Mucosa of rectum (tissue), 2 donors: Measurements from ENCODE around the gene TMPRSS3.

Experiments used
- H3K27ac ChIP-seq, 2 donors: one replicate each; pipeline ENCODE4 v1.7.0; 2013; ENCODE audit warnings: inconsistent platforms in 2 of 2, low read depth in 2 of 2, low read length in 2 of 2
- H3K27me3 ChIP-seq, 2 donors: one replicate each; pipeline ENCODE4 v1.7.0; 2013; ENCODE audit warnings: low read length in 2 of 2; ENCODE audit not compliant: control insufficient read depth in 2 of 2, insufficient read depth in 2 of 2
- H3K36me3 ChIP-seq, 2 donors: one replicate each; pipeline ENCODE4 v1.7.0; 2013; ENCODE audit warnings: low read length in 2 of 2; ENCODE audit not compliant: control insufficient read depth in 2 of 2, insufficient read depth in 2 of 2
- H3K4me1 ChIP-seq, 2 donors: one replicate each; pipeline ENCODE4 v1.7.0; 2013; ENCODE audit warnings: low read length in 2 of 2, mild to moderate bottlenecking in 1 of 2; ENCODE audit not compliant: control insufficient read depth in 2 of 2, insufficient read depth in 2 of 2
- H3K4me3 ChIP-seq, 2 donors: one replicate each; pipeline ENCODE4 v1.7.0; 2013; ENCODE audit warnings: low read length in 2 of 2
- H3K9ac ChIP-seq, 2 donors: one replicate each; pipeline ENCODE4 v1.7.0; 2013; ENCODE audit warnings: low read length in 2 of 2, low read depth in 1 of 2, mild to moderate bottlenecking in 1 of 2
- H3K9me3 ChIP-seq, 2 donors: one replicate each; pipeline ENCODE4 v1.7.0; 2013; ENCODE audit warnings: low read length in 2 of 2; ENCODE audit not compliant: control insufficient read depth in 2 of 2
- donor health status: healthy.
- donor health status: Normal muscosa, but diverticular disease.

Gene TMPRSS3

DNA sequence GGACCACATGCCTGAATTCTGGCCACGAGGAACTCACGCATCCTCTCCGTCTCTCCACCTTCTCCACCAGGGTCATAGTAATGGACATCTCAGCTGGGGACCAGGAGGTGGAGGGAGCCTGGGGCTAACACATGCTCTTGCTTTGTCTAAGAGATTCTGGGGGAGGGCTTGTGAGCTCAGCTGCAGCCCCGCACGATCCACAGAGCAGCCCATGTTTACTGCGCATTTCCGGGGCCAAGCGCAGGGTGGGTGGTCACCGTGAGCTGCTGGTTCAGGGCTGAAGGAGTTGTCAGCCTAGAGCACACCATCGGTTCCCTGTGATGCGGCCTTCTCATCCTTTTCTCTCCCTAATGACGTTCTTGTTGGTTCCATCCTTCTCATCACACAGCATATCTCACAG lies 37.6 kb downstream of the TMPRSS3 start:
- Histone ChIP-seq H3K4me1 (no peaks in the 10 kb centered on the region), H3K27ac (no peak overlapping the region), H3K9me3 (peaks cover 0 to 8% of the 10 kb centered on the region in 2 donors), H3K36me3 (no peaks in the 10 kb centered on the region), H3K27me3 (no peaks in the 10 kb centered on the region), H3K4me3 (no peak overlapping the region), H3K9ac (no peak overlapping the region)

DNA sequence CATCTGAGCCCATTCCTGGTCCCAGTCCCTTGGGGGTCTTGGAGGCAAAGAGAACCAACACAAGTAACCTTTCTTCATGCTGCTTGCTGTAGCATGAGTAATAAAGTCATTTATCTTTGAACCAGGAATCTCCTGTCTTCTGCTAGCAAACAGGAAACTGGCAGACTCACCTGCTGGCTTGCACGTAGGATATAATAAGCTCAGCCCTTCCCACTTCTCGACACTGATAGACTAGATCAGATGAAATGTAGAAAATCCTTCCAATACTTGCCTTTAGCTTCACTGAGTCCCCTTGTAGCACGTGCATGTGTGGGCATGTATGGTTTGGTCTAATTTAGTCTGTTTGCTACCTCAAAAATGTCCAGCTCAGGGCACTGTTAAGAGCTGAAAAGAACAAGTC lies 38.5 kb downstream of the TMPRSS3 start:
- no peaks in the 10 kb centered on the region for H3K36me3 ChIP-seq
- H3K4me1 ChIP-seq = no peaks in the 10 kb centered on the region
- no peaks in the 10 kb centered on the region for H3K27me3 ChIP-seq
- H3K9ac ChIP-seq = no peak overlapping the region
- H3K27ac ChIP-seq = peak overlapping the region; percentile 5 to 64
- H3K4me3 ChIP-seq = no peak overlapping the region
- H3K9me3 ChIP-seq = peaks cover 0 to 8% of the 10 kb centered on the region in 2 donors

DNA sequence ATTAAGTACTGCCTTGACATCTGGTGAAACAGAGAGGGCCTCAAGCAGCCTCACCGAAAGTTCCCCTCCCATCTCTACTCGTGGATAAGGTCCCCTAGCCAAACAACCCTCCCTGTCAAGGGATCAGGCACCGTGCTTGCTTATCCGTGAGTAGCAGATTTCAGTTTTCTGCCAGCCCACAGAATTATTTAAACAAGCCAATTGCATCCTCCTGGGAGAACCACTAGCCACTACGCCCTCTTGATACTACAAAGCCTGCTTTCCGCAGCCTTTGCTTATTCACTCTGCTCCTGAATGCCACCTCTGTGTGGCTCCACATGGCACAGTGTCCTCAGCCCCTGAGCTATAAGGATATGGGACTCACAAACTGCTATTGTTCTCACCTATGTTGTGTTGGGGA lies 39.2 kb downstream of the TMPRSS3 start:
- Histone ChIP-seq H3K27ac (peak overlapping the region in 1 of 2 donors; percentile 5), H3K27me3 (no peaks in the 10 kb centered on the region), H3K9me3 (peaks cover 0 to 8% of the 10 kb centered on the region in 2 donors)

DNA sequence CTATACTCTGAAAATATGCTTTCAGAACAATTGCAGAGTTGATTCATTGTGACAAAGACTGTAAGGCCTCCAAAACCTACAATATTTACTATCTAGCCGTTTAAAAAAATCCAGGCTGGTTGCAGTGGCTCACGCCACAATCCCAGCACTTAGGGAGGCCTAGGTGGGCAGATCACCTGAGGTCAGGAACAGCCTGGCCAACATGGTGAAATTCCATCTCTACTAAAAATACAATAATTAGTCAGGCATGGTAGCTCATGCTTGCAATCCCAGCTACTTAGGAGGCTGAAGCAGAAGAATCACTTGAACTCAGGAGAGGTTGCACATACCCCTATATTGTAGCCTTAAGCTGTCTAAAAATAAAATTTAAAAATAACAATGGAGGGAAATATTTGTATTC lies 39.8 kb downstream of the TMPRSS3 start:
- Histone ChIP-seq H3K9me3 (peaks cover 0 to 8% of the 10 kb centered on the region in 2 donors), H3K27me3 (no peaks in the 10 kb centered on the region), H3K4me1 (no peaks in the 10 kb centered on the region), H3K27ac (no peak overlapping the region), H3K4me3 (no peak overlapping the region), H3K36me3 (no peaks in the 10 kb centered on the region), H3K9ac (no peak overlapping the region)

More for the DNA sequence above, 39.2 kb downstream of the TMPRSS3 start:
- Histone ChIP-seq H3K4me1 (no peaks in the 10 kb centered on the region), H3K9ac (no peak overlapping the region), H3K36me3 (no peaks in the 10 kb centered on the region), H3K4me3 (no peak overlapping the region)

DNA sequence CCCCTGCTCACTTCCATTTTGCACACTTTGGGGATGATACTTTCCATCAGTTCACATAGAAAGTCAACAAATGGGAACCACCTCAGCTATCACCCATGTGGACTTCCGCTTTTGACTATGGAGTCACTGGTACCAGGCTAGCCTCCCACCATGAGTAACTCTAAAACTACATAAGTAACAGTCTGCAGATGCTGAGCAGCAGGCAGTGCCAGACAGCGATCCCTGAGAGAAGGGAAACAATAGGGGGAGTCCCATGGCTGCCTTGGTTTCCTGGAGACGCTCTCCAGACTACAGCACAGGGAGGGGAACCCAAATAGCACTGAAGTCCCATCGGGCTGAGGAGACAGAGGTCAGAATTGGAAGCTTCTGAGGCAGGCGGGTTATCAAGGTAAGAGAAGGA lies 42.2 kb downstream of the TMPRSS3 start:
- no peaks in the 10 kb centered on the region for H3K36me3 ChIP-seq
- H3K4me3 ChIP-seq = no peak overlapping the region
- H3K4me1 ChIP-seq = no peaks in the 10 kb centered on the region
- H3K27ac ChIP-seq = no peak overlapping the region
- H3K9me3 ChIP-seq = peaks cover 0 to 5% of the 10 kb centered on the region in 2 donors
- no peak overlapping the region for H3K9ac ChIP-seq
- H3K27me3 ChIP-seq = no peaks in the 10 kb centered on the region

DNA sequence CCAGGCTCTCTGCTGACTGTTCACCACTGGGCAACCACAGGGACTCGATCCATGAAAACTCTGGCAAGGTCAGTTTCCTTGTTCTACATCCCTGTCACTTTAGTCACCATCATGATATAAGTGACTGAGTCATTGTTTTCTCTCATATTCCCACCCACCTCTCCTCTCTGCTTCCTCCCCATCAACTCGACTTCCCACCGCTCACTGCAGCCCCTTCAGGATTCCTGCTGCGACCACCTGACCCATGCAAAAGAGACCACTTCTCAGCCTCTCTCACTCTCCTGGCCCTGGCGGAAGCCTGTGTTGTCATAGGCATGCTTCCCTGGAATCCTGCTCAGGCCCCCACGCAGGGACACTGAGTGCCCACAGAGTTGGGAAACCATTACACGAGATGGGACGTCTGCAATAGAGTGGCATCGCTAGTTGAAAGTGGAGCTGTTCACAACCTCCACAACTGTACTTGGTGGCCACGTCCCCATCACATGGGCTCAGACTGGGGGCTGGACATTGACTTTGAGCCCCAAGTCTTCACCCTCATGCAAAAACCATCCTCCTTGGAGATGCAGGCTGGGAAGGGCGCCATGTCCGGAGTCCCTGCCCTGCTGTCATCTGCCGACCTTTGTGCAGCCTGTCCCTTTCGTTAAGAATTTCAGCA lies 43.3 kb downstream of the TMPRSS3 start:
- Histone ChIP-seq H3K4me1 (no peaks in the 10 kb centered on the region), H3K4me3 (no peak overlapping the region), H3K36me3 (no peaks in the 10 kb centered on the region), H3K27me3 (no peaks in the 10 kb centered on the region), H3K27ac (no peak overlapping the region), H3K9ac (no peak overlapping the region), H3K9me3 (peaks cover 0 to 5% of the 10 kb centered on the region in 2 donors)

DNA sequence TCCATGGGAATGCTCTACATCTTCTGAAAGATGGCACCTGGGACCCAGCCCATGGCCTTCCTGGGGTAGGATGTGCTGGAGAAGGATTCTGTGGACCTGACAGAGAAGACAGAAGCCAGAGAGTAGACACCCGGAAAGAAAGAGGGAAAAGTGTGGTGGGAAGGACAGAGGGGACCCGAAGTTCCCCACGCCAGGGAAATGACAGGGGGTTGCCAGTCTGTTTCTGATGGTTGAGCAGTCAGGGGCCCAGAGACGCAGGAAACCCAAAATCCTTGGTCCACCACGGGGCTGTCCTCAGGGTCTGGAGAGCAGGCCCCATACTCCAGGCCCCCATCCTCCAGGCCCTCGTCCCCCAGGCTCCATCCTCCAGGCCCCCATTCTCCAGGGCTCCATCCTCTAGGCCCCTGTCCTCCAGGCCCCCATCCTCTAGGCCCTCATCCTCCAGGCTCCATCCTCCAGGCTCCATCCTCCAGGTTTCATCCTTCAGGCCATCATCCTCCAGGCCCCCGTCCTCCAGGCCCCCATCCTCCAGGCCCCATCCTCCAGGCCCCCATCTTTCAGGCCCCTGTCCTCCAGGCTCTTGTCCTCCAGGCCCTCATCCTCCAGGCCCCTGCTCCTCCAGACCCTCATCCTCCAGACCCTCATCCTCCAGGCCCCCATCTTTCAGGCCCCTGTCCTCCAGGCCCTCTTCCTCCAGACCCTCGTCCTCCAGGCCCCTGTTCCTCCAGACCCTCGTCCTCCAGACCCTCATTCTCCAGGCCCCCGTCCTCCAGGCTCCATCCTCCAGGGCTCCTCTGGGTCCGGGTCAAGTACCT lies 44.0 kb downstream of the TMPRSS3 start:
- no peaks in the 10 kb centered on the region for H3K4me1 ChIP-seq
- H3K4me3 ChIP-seq = no peak overlapping the region
- H3K9ac ChIP-seq = no peak overlapping the region
- H3K27me3 ChIP-seq = no peaks in the 10 kb centered on the region
- H3K27ac ChIP-seq = no peak overlapping the region
- H3K9me3 ChIP-seq = peaks cover 0 to 5% of the 10 kb centered on the region in 2 donors
- no peaks in the 10 kb centered on the region for H3K36me3 ChIP-seq

DNA sequence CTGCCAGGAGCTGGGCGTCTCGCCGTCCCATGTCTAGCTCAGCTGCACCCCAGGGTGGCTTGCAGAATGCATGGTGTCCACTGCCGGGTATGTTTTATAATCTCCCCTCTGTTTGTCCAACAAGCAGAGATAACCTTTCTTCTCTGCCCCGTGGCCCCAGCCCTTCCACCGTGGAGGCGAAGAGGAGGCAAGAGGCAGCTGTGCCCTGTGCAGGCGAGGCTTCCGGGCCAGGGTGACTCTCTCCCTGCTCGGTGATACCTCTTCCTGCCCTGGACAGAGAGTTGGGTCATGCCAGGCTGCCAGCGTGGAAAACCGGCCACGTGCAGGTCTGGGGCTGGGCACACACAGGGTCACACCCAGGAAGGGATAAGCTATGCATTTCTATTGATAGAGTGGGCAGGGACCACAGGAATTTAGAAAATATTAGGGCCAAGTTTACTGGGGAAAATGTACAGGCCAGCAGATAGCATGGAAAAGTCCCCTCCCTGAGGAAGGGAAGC lies 44.9 kb downstream of the TMPRSS3 start, which contains the start of gene TFF2:
Gene TFF2 (minus strand): TSS at position 68 of the 500 bp plus-strand sequence. CDS start 37 bp downstream, at position 31.
- H3K4me3 ChIP-seq = no peak within 1 kb of the TSS
- H3K36me3 ChIP-seq = no peaks in the 10 kb centered on the region
- H3K9me3 ChIP-seq = peaks cover 0 to 2% of the 10 kb centered on the region in 2 donors
- no peak within 1 kb of the TSS for H3K9ac ChIP-seq
- no peak within 1 kb of the TSS for H3K27ac ChIP-seq
- H3K4me1 ChIP-seq = no peaks in the 10 kb centered on the region
- H3K27me3 ChIP-seq = no peaks in the 10 kb centered on the region

DNA sequence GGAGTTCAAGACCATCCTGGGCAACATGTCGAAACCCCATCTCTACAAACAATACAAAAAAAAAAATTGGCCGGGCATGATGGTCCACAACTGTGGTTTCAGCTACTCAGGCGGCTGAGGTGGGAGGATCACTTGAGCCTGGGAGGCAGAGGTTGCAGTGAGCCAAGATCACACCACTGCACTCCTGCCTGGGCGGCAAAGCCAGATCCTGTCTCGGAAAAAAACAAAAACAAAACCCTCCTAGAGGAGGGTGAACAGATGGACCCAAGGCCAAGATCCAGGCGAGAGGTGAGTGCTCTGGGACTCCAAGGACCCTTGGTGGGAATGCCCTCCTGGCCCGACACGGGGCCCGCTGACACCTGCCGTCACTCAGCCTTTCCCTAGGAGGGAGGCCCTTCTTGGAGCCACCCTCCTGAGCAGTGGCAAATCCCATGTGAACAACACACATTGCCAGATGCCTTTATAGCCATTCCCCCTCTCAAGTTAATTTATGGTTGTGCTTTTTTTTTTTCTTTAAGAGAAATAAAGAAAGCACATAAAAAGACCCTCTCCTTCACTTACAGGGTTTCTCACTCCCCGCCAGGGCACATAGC lies 45.4 kb downstream of the TMPRSS3 start:
- Histone ChIP-seq H3K4me1 (no peaks in the 10 kb centered on the region), H3K27ac (no peak overlapping the region), H3K9me3 (no peaks in the 10 kb centered on the region), H3K27me3 (no peaks in the 10 kb centered on the region), H3K9ac (no peak overlapping the region), H3K36me3 (no peaks in the 10 kb centered on the region), H3K4me3 (no peak overlapping the region)
